ENCODE measurements around the gene SUPT4H1.

DNA sequence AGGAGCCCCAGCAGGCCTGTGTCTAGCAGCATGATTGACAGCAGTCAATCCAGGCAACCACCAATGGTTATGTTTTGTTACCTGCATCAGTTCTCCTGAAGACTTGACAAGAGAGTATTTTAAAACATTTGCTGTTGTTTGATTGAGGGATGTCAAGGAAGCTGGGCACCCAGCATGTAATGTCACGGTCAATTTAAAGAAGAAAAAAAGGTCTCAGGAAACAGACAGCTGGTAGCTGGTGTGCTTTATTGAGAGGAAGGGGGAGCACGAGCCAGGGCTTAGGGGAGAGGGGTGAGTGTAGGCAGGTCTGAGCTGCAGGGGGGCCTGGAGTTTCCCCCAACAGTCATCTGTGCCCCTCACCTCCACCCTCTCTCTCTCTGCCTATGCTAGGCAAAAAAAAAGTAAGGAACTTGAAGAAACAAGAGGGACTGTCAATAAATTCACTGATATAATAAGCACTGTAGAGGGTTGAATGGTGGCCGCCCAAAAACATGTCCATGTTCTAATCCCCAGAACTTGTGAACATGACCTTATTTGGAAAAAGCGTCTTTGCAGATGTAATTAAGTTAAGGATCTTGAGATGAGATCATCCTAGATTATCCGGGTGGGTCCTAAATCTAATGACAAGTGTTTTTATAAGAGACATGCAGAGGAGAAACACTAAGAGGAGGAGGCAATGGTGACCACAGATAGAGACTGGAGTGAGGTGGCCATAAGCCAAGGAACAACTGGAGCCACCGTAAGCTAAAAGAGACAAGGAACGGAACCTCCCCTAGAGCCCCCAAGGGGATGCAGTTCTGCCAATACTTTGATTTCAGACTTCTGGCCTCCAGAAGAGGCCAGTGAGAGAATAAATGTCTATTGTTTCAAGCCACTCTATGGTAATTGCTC is 37.9 kb downstream of the SUPT4H1 start:
- TF ChIP-seq POLR2AphosphoS5 (IDR thresholded peaks at IDR 0.05) = no peak
- no peak for TF ChIP-seq EP300 (IDR thresholded peaks at IDR 0.05)
- TF ChIP-seq, protein P1, sequence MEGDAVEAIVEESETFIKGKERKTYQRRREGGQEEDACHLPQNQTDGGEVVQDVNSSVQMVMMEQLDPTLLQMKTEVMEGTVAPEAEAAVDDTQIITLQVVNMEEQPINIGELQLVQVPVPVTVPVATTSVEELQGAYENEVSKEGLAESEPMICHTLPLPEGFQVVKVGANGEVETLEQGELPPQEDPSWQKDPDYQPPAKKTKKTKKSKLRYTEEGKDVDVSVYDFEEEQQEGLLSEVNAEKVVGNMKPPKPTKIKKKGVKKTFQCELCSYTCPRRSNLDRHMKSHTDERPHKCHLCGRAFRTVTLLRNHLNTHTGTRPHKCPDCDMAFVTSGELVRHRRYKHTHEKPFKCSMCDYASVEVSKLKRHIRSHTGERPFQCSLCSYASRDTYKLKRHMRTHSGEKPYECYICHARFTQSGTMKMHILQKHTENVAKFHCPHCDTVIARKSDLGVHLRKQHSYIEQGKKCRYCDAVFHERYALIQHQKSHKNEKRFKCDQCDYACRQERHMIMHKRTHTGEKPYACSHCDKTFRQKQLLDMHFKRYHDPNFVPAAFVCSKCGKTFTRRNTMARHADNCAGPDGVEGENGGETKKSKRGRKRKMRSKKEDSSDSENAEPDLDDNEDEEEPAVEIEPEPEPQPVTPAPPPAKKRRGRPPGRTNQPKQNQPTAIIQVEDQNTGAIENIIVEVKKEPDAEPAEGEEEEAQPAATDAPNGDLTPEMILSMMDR (IDR thresholded peaks at IDR 0.05) = no peak
- no peak for TF ChIP-seq POLR2A (IDR thresholded peaks at IDR 0.05)

All from sigmoid colon (tissue), 4 donors.